Eye (tissue), 1 donor: ENCODE measurements around the gene BDNF.

Experiments used
- DNase-seq: peaks from one replicate; pipeline ENCODE4 v3.0.0-alpha.2; 2015

BDNF gene

GRCh38 chr11:27623945-27624523 is 76.2 kb downstream of the BDNF start:
- no peak for DNase-seq

- no peak for DNase-seq
Measured at GRCh38 chr11:27622541-27623300, 77.5 kb downstream of the BDNF start.

- no peak for DNase-seq
Measured at GRCh38 chr11:27621405-27622161, 78.7 kb downstream of the BDNF start.

GRCh38 chr11:27619763-27620335 is 80.4 kb downstream of the BDNF start:
- DNase-seq = no peak

- DNase-seq = no peak
Measured at GRCh38 chr11:27619039-27619574, 81.1 kb downstream of the BDNF start.

DNA sequence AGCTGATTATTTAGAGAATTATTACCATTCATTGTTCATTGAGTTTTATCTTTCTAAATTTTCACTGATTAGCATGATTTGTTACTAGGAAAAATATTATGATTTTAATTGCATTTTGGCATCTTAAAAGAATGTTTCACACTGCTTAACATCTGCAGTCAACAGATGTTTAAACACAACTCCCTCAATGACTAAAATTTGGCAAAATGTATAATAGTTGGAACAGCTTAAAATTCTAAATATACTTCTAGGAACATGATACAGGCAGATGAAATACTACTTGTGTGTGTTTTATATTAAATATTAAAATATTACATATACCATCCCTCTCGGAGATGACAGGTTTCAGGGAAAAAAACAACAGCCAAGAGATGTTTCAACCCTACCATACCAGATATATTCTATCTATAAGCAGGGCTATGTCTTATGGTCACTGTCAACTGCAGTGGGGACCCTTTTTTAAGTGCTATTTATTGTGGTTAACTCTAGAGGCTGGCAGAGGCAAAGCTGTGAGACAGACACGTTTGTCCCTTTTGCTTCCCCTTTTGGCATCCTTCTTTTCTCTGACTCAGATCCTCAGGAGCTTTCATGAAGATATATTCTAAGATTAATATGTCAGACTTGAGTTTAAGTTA is 81.9 kb downstream of the BDNF start:
- DNase-seq = no peak

DNA sequence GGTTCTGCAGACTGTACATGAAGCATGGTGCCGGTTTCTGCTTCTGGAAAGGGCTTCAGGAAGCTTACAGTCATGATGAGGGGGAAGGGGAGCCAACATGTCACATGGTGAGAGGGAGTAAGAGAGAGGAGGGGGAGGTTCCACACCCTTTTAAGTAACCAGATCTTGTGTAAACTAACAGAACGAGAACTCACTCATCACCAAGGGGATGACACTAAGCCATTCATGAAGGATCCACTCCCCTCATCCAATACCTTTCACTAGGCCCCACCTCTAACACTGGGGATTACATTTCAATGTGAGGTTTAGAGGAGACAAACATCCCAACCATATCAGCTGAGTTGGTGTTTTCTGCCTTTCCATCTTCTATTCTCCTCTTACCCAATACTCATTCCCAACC is 83.5 kb downstream of the BDNF start:
- no peak for DNase-seq

DNA sequence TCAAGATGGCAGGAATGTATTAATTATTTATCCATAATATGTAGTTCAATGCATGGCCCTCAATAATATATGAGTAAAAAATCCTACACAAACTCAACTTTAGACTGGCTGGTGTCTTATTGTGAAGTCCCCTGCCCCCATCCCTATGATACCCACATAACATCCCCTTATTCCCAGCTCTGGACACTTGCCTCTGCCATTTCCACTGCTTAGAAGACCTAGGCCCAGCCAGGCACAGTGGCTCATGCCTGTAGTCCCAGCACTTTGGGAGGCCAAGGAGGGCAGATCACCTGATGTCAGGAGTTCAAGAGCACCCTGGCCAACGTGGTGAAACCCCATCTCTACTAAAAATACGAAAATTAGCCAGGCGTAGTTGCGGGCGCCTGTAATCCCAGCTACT is 84.4 kb downstream of the BDNF start:
- no peak for DNase-seq

DNA sequence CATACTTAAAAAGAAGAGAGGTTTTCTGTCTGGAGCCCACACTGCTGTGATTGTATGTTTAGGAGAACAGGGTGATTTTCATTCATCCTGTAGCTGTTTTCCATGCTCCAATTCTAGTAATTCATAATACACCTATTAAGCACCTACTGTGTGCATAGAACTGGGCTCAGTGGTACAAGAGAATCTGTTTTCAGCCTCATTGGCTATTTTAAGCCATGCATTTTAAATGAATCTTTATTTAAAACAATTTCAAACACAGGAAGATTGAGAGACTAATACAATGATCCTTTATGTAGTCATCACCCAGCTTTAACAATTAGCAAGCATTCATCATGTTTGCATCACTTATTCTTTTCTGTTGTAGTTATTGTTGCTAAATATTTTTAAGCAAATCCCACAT is 86.2 kb downstream of the BDNF start:
- no peak for DNase-seq

GRCh38 chr11:27612932-27613880 is 87.0 kb downstream of the BDNF start:
- no peak for DNase-seq

DNA sequence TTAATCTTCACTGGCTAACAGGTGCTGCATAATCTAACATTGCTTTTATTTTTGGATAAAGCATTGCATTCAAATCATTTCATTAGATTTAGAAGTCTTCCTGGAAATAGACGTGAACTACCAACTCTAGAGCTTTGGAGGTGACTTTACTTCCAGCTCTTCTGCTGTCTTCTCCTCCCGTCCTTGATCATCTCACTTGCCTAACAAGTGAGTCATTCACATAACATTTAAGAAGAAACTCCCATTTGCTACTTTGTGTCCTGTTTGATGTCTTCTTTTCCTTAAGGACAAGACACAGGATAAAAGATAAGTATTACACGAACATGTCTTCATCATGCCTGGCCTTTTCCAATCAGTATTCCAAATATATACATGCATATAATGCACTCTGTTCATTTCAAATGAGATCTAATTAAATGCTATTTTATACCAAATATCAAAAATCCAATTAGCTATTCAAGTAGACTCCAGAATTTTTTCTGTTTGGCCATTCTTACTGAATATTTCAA is 88.3 kb downstream of the BDNF start:
- DNase-seq = no peak

DNA sequence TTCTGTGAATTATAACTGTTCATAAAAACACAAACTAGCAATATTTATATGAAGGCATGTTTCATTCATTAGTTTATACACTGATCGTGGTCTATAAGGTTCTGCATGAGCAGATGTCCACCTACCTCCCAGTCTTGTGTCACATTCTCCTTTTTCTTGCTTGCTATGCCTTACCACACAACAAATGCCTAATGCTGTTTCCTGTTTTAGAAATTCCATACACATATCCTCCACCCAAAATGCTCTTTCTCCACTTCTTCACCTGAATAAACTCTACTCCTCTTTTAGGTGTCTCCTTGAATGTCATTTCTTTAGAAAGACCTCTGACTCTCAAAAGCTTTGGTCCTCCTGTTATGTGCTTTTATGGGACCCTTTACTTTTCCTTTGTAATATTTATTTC is 88.9 kb downstream of the BDNF start:
- DNase-seq = no peak

GRCh38 chr11:27610946-27611345 is 89.3 kb downstream of the BDNF start:
- no peak for DNase-seq

GRCh38 chr11:27610280-27610679 is 90.0 kb downstream of the BDNF start:
- DNase-seq = no peak

DNA sequence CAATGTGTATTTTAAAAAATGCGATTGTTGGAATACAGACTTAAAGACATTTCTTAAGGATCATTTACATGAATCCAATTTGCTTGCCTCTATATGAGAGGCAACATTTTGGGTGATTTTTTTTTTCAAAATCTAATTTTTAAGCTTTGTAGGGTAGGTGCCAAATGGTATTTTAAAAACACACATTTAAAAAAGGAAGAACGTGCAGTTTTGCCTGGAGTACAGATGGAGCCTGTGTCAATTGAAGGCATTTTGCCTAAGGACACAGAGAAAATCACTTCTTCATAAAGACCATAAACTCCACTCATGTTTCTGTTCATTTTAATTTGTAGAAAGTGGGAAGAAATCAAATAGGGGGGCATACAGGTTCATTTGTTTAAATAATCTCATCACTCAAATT is 91.3 kb downstream of the BDNF start:
- no peak for DNase-seq

GRCh38 chr11:27605422-27605821 is 94.8 kb downstream of the BDNF start:
- no peak for DNase-seq
